HG02798 (cell line): ENCODE results near the gene SFTPA1.
A peak's percentile ranks its signal among the peaks of the same experiment; 100 is the strongest.
"Not testable (repeated sequence)": the region's sequence is repeated elsewhere in the genome, so short reads cannot be mapped to it uniquely, and the experiment has no call there.

ENCODE experiments used
- ATAC-seq: cut with Tn5 transposase; IDR thresholded peaks from one replicate; pipeline ENCODE4 v1.9.1; 2021; ENCODE audit warnings: mild to moderate bottlenecking; ENCODE audit not compliant: unreplicated experiment, poor library complexity

SFTPA1 gene

DNA sequence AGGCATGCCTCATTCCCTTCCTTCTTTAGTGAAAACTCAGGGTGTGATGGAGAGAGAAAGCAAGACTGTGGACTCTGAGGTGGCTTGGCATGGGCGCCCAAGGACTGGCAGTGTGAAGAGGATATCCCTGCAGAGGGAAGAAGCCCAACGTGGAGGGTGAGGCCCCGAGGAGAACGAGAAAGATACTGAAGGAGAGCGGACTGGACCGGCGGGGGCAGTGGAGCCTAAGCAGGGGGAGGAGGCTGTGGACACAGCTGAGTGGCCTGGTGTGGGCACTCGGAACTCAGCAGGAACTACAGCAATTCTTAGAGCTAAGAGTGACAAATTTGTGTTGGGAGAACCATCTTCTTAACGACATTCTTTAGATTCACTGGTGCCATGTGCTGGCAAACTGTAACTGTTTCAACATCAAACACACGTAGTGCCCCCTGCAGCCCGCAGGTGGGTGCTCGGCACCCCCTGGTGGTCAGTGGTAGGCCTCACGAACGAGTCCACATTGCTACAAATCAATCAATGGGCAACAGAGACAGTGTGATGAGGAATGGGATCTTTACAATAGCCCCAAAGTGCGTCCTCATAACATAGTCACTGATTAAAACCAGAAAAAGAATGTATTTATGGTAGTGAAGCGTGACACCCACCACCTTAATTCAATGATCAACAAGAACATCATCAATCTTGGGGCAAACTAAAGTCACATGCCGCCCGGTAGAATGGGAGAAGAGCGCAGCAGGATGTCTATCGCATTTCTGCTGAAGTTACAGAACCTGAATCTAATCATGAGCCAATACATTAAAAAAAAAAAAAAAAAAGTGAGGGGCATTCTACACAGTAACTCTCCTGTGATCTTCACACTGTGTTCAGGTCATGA lies 2.0 kb upstream of the SFTPA1 start:
- ATAC-seq: peak; percentile 35

DNA sequence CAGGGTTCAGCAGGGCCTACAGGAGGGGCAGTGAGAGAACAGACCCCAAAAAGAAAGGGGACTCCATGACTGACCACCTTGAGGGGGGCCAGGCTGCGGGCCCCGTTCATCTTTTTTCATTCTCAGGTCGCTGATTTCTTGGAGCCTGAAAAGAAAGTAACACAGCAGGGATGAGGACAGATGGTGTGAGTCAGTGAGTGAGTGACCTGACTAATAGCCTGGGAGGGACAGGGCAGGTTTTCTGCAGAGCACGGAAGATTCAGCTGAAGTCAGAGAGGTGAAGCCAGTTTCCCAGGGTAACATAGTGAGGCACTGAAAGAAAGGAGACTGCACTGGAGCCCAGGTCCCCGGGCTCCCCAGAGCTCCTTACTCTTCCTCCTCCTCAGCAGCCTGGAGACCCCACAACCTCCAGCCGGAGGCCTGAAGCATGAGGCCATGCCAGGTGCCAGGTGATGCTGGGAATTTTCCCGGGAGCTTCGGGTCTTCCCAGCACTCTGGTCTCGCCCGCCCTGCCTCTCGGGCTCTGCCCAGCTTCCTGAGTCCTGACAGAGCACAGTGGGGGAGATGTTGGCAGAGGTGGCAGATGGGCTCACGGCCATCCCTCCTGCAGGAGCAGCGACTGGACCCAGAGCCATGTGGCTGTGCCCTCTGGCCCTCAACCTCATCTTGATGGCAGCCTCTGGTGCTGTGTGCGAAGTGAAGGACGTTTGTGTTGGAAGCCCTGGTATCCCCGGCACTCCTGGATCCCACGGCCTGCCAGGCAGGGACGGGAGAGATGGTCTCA lies 646 bp downstream of the SFTPA1 start:
- not testable (repeated sequence) for ATAC-seq

DNA sequence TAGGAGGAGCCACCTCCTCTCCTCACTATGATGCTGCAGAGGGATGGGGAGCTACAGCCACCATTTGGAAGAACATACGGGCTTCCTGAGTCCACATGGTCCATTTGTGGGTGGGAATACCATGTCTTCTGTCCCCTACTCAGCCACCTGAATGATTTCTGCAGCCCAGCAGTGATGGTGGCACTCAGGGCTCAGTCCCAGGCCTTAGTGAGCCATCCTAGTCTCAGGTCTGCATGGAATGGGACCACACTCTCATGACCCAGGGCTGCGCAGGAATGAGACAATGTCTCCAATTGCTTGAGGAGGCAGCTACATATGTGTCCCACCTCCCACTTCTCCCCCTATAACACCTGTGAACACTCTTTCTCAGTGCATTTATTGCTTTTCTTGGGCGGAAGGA lies 4.8 kb downstream of the SFTPA1 start:
- no peak for ATAC-seq

DNA sequence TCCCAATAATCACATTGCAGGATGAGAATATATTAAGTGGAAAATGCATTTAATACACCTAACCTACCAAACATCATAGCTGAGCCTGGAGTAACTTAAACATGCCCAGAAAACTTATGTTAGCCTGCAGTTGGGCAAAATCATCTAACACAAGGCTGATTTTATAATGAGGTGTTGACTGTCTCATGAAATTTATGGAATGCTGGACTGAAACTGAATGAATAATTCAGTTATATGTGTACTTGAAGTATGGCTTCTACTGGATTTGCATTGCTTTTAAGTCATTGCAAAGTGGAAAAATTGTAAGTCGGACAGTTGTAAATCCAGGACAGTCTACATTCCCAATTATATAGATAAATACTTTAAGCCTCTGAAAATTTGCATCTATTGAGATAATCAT lies 5.4 kb downstream of the SFTPA1 start:
- ATAC-seq: no peak

DNA sequence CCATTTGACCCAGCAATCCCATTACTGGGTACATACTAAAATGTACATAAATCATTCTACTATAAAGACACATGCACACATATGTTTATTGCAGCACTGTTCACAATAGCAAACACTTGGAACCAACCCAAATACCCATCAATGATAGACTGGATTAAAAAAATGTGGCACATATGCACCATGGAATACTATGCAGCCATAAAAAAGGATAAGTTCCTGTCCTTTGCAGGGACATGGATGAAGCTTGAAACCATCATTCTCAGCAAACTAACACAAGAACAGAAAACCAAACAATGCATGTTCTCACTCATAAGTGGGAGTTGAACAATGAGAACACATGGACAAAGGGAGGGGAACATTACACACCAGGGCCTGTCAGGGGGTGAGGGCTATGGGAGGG lies 12.9 kb downstream of the SFTPA1 start:
- ATAC-seq: not testable (repeated sequence)

DNA sequence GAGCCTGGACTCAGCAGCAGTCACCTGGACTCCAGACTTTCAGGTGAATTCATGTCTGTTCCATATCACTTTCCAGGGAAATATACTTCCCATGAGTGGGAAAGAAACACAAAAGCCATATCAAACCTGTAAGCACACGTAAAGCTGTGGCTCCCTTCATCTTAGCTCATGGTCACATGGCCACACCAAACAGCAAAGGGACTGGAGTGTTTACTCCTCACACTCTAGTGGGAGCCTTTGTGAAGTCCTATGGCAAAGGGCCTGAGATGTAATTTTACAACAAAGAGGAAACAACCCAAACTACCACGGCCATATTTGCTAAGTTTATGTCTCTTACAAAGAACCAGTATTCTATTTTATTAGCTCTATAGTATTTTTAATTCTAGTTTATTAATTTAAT lies 16.3 kb downstream of the SFTPA1 start:
- no peak for ATAC-seq

DNA sequence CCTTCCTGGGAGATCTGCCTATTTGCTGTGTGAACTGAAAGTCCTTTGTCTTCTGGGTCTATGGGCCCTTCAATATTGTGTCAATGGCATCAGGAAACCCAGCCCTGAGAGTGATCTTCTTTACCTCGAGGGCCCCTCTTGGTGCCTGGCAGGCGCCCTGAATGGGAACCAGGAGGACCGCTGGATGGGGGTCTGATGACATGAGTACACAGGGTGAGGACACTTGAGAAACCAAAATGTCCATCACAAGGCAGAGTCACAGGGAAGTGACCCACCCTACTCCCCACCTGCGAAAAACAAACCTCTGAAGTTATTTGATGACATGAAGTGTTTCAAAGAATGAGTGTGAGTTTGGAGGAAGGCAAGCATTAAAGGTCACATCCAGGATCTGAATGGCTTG lies 17.3 kb downstream of the SFTPA1 start:
- no peak for ATAC-seq

DNA sequence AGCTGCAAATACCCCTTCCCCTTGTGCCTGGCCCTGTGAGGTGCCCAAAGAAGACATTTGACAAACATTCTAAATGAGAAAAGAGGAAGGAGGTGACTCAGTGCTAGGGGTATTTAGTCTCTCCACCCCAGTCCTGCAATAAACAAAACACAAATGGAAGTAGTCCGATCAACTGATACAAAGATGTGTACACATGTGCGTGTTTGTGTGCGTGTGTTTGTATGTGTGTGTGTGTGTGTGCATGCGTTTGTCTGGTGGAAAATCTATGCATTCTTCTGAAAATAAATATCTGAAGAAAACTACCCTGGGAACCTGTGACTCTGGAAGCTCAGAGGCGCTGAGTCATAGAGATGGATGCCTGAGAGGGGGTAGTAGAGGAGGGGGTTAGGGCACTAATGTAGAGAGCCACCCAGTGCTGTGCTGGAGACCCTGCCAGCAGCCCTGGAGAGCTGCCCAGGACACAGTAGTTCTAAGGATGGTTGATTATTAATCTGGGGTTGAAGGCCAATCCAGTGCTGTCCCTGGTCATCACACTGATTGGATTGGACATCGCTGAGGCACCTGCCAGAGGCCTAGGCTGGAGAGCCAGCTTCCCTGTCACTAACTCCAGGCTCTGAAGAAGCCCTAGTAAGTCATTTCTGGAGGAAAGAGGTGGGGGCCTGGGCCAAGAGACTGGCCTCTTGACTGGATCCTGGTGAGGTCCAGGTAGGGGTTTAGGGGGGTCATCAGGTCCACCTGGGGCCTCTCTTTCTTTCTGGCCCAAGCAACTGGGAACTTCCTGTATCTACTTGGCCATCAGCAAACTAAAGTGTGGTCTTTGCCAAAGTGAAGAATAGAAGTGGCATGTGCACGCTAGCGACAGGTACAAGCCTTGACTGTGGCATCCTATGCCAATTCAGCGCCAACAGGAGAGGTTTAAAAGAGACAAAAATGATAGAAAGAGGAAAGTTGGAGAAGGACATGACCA lies 18.5 kb downstream of the SFTPA1 start:
- no peak for ATAC-seq

DNA sequence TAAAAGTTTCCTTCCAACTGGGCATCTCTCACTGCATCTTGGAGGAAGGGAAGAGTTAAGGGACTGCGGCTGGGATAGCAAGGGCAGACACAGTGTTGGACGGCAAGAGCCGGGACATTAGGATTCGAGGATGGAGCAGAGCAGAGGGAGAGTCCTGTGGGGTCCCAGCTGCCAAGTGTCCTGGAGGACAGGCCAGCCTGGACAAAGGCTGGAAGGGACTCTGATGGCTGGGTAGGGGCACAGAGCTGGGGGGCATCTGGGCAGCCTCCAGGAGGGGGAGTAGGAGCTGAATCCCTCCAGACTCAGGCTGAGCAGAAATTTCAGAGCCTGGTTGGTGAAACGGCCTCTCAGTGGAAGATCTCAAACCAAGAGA lies 19.2 kb downstream of the SFTPA1 start:
- ATAC-seq: no peak

DNA sequence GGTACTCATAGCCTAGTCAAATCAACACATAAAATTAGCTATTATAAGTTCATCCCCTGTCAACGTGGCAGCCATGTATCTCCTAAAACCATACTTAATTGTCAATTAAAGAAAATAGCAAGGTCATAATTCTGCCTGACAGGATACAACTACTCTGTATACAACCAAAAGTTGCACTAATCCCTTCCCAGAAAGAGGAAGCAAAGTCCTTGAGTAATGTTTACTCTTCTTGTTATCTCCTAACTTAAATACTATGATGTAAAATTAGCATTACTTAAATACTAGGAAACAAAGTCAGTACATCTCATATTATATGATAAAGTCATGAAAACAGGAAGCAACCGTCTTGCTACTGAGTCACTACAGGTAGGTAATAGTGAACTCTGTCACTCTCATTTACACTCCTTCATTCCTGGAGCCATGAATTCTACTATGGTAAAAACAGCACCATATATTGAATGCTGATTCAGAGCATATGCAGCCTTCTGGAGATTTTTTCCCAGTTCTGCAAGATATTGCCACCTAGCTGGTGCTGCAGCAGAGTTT lies 26.0 kb downstream of the SFTPA1 start:
- ATAC-seq: not testable (repeated sequence)

DNA sequence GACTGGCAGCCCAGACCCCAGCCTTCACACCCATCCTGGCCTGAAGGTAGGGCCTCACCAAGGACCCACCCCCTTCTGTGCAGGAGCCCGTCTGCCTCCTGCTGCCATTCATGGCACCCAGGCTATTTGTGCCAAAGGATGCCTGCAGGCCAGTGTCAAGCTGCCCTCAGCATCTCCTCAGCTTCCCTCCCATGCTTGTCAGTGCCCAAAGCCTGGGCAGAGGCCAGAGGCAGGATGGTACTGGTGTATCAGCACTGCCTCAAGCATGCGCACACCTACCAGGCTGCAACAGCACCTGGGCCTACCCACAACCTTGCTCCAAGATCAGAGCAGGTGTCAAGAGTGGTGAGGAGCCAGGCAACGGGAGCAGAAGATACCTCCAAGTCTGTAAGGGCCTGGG lies 27.6 kb downstream of the SFTPA1 start:
- no peak for ATAC-seq

DNA sequence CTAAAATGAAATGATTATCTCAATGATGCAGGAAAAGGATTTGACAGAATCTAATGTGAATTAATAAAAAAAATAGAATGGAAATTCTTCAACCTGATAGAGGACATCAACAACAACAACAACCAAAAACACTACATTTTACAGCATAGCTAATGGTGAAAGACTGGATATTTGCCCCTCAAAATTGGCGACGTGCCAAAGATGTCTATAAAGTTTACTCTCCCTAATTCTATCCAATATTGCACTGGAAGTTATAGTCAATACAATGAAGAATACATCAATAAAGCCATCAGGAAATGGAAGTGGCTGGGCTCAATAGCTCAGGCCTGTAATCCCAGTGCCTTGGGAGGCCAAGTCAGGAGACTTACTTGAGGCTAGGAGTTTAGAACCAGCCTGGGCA lies 42.0 kb downstream of the SFTPA1 start:
- not testable (repeated sequence) for ATAC-seq

DNA sequence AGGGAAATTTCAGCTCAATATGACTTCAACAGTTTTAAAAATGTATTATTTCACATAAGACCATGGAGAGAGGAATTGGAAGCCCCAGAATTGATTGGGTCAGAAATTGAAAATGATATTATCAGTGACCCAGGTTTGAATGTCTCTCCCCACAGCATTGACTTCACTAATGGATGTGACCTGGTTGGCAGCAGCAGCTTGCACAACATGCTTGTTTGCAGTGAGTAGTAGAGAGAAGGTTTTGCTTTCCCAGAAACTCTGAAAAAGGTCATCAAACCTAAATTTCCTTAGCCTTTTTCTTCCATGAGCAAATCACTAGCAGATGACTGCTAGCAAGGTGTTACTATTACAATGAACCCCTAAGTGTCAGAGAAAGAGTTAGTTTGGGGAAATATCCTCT lies 52.5 kb downstream of the SFTPA1 start:
- not testable (repeated sequence) for ATAC-seq

DNA sequence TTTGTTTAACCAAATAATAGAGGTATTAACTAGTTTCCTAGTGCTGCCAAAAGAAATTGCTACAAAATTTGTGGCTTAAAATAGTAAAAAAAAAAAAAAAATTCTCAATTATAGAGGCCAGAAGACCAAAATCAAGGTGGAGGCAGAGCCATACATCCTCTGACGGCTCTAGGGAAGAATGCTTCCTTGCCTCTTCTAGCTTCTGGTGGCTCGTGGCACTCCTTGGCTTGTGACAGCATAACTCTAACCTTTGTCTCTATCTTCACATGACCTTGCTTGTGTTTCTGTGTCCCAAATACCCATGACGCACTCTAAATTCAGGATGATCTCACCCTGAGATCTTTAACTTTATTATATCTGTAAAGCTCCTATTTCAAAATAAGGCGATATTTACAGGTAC lies 53.9 kb downstream of the SFTPA1 start:
- ATAC-seq: not testable (repeated sequence)
